ENCODE measurements around the gene ASCL2.

Gene ASCL2

GRCh38 chr11:2265854-2266585 is 4.4 kb downstream of the ASCL2 start:
- Mint-ChIP-seq H3K27me3 (ENCODE audit: low read depth) (peaks cover 14% of the 10 kb centered on the region), H3K36me3 (ENCODE audit: low read depth) (no peaks in the 10 kb centered on the region), H3K4me3 (peak overlapping the region; percentile 57)

GRCh38 chr11:2265396-2265795 is 5.0 kb downstream of the ASCL2 start:
- H3K4me1 Mint-ChIP-seq (ENCODE audit: low read depth), result peaks cover 19% of the 10 kb centered on the region
- no peaks in the 10 kb centered on the region for H3K9me3 Mint-ChIP-seq
- no peaks in the 10 kb centered on the region for H3K36me3 Mint-ChIP-seq (ENCODE audit: low read depth)
- peaks cover 11% of the 10 kb centered on the region for H3K27me3 Mint-ChIP-seq (ENCODE audit: low read depth)
- peak overlapping the region; percentile 8 for H3K27ac Mint-ChIP-seq
- H3K4me3 Mint-ChIP-seq, result peak overlapping the region; percentile 57

More at GRCh38 chr11:2265854-2266585, 4.4 kb downstream of the ASCL2 start:
- Mint-ChIP-seq H3K27ac (peak overlapping the region; percentile 45), H3K9me3 (no peaks in the 10 kb centered on the region), H3K4me1 (ENCODE audit: low read depth) (peaks cover 19% of the 10 kb centered on the region)

- Mint-ChIP-seq H3K27me3 (ENCODE audit: low read depth) (peaks cover 10% of the 10 kb centered on the region), H3K4me1 (ENCODE audit: low read depth) (peaks cover 19% of the 10 kb centered on the region), H3K36me3 (ENCODE audit: low read depth) (no peaks in the 10 kb centered on the region), H3K27ac (no peak overlapping the region), H3K9me3 (no peaks in the 10 kb centered on the region), H3K4me3 (no peak overlapping the region)
Measured at GRCh38 chr11:2264366-2265053, 5.9 kb downstream of the ASCL2 start.

GRCh38 chr11:2263724-2264360 is 6.5 kb downstream of the ASCL2 start:
- no peaks in the 10 kb centered on the region for H3K36me3 Mint-ChIP-seq (ENCODE audit: low read depth)
- no peak overlapping the region for H3K27ac Mint-ChIP-seq
- H3K4me1 Mint-ChIP-seq (ENCODE audit: low read depth), result peaks cover 19% of the 10 kb centered on the region
- no peaks in the 10 kb centered on the region for H3K9me3 Mint-ChIP-seq
- no peak overlapping the region for H3K4me3 Mint-ChIP-seq
- H3K27me3 Mint-ChIP-seq (ENCODE audit: low read depth), result peaks cover 10% of the 10 kb centered on the region

GRCh38 chr11:2263071-2263565 is 7.3 kb downstream of the ASCL2 start:
- no peaks in the 10 kb centered on the region for H3K36me3 Mint-ChIP-seq (ENCODE audit: low read depth)
- no peak overlapping the region for H3K27ac Mint-ChIP-seq
- no peaks in the 10 kb centered on the region for H3K9me3 Mint-ChIP-seq
- H3K4me1 Mint-ChIP-seq (ENCODE audit: low read depth), result peaks cover 16% of the 10 kb centered on the region
- H3K4me3 Mint-ChIP-seq, result no peak overlapping the region
- H3K27me3 Mint-ChIP-seq (ENCODE audit: low read depth), result peaks cover 4% of the 10 kb centered on the region

- H3K4me1 Mint-ChIP-seq (ENCODE audit: low read depth), result peaks cover 16% of the 10 kb centered on the region
- H3K36me3 Mint-ChIP-seq (ENCODE audit: low read depth), result no peaks in the 10 kb centered on the region
- no peaks in the 10 kb centered on the region for H3K27me3 Mint-ChIP-seq (ENCODE audit: low read depth)
- no peak overlapping the region for H3K27ac Mint-ChIP-seq
- no peak overlapping the region for H3K4me3 Mint-ChIP-seq
- no peaks in the 10 kb centered on the region for H3K9me3 Mint-ChIP-seq
Measured at GRCh38 chr11:2262301-2263070, 7.9 kb downstream of the ASCL2 start.

GRCh38 chr11:2261436-2262230 is 8.8 kb downstream of the ASCL2 start:
- Mint-ChIP-seq H3K9me3 (no peaks in the 10 kb centered on the region), H3K27me3 (ENCODE audit: low read depth) (no peaks in the 10 kb centered on the region), H3K4me3 (no peak overlapping the region), H3K4me1 (ENCODE audit: low read depth) (peaks cover 16% of the 10 kb centered on the region), H3K27ac (no peak overlapping the region), H3K36me3 (ENCODE audit: low read depth) (no peaks in the 10 kb centered on the region)

- Mint-ChIP-seq H3K27me3 (ENCODE audit: low read depth) (no peaks in the 10 kb centered on the region), H3K9me3 (no peaks in the 10 kb centered on the region), H3K4me3 (no peak overlapping the region), H3K4me1 (ENCODE audit: low read depth) (peaks cover 7% of the 10 kb centered on the region), H3K36me3 (ENCODE audit: low read depth) (no peaks in the 10 kb centered on the region), H3K27ac (no peak overlapping the region)
Measured at GRCh38 chr11:2260491-2261364, 9.7 kb downstream of the ASCL2 start.

- Mint-ChIP-seq H3K36me3 (ENCODE audit: low read depth) (no peaks in the 10 kb centered on the region), H3K4me1 (ENCODE audit: low read depth) (peaks cover 1% of the 10 kb centered on the region), H3K9me3 (no peaks in the 10 kb centered on the region), H3K27ac (no peak overlapping the region), H3K4me3 (no peak overlapping the region), H3K27me3 (ENCODE audit: low read depth) (no peaks in the 10 kb centered on the region)
Measured at GRCh38 chr11:2259897-2260451, 10.4 kb downstream of the ASCL2 start.

- H3K36me3 Mint-ChIP-seq (ENCODE audit: low read depth), result no peaks in the 10 kb centered on the region
- H3K9me3 Mint-ChIP-seq, result no peaks in the 10 kb centered on the region
- H3K27me3 Mint-ChIP-seq (ENCODE audit: low read depth), result no peaks in the 10 kb centered on the region
- H3K4me3 Mint-ChIP-seq, result no peak overlapping the region
- H3K4me1 Mint-ChIP-seq (ENCODE audit: low read depth), result no peaks in the 10 kb centered on the region
- no peak overlapping the region for H3K27ac Mint-ChIP-seq
Measured at GRCh38 chr11:2259466-2259830, 10.9 kb downstream of the ASCL2 start.

GRCh38 chr11:2258501-2259465 is 11.6 kb downstream of the ASCL2 start:
- H3K4me3 Mint-ChIP-seq, result no peak overlapping the region
- H3K36me3 Mint-ChIP-seq (ENCODE audit: low read depth), result no peaks in the 10 kb centered on the region
- no peaks in the 10 kb centered on the region for H3K9me3 Mint-ChIP-seq
- H3K27me3 Mint-ChIP-seq (ENCODE audit: low read depth), result no peaks in the 10 kb centered on the region
- H3K4me1 Mint-ChIP-seq (ENCODE audit: low read depth), result no peaks in the 10 kb centered on the region
- H3K27ac Mint-ChIP-seq, result no peak overlapping the region

All from T-helper 1 cell treated with Interleukin-12 subunit alpha and Interleukin-12 subunit beta and Interleukin-4 antibody, amounts not matched to agents 30 μg/mL and 1 μg/mL, for 36 hours (primary cell).